ENCODE results near the gene BCAR1. TPM values are rescaled to one million over a fixed set of nuclear protein-coding genes. Genes with fewer than 3 reads are reported as not detected.
"Not testable (repeated sequence)": the region's sequence is repeated elsewhere in the genome, so short reads cannot be mapped to it uniquely, and the experiment has no call there.

BCAR1 gene, protein sequence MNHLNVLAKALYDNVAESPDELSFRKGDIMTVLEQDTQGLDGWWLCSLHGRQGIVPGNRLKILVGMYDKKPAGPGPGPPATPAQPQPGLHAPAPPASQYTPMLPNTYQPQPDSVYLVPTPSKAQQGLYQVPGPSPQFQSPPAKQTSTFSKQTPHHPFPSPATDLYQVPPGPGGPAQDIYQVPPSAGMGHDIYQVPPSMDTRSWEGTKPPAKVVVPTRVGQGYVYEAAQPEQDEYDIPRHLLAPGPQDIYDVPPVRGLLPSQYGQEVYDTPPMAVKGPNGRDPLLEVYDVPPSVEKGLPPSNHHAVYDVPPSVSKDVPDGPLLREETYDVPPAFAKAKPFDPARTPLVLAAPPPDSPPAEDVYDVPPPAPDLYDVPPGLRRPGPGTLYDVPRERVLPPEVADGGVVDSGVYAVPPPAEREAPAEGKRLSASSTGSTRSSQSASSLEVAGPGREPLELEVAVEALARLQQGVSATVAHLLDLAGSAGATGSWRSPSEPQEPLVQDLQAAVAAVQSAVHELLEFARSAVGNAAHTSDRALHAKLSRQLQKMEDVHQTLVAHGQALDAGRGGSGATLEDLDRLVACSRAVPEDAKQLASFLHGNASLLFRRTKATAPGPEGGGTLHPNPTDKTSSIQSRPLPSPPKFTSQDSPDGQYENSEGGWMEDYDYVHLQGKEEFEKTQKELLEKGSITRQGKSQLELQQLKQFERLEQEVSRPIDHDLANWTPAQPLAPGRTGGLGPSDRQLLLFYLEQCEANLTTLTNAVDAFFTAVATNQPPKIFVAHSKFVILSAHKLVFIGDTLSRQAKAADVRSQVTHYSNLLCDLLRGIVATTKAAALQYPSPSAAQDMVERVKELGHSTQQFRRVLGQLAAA
- 10 to 100 TPM; 53.5 to 64.5 (median 56.7) TPM for polyA plus RNA-seq (ENCODE audit: insufficient read length in 4 of 4)

- peak in 3 of 4 donors; percentile 74 to 82 (median 79) for DNase-seq (ENCODE audit: low read depth in 4 of 4, low spot score in 3 of 4)
Observed at GRCh38 chr16:75251280-75252048, at the start of gene BCAR1. BCAR1 (minus strand) TSS chr16:75251624; CDS start chr16:75251482, 142 bp downstream.

GRCh38 chr16:75298267-75298666 lies 46.8 kb upstream of the BCAR1 start:
- no peak for DNase-seq (ENCODE audit: low read depth in 4 of 4, low spot score in 3 of 4)

DNA sequence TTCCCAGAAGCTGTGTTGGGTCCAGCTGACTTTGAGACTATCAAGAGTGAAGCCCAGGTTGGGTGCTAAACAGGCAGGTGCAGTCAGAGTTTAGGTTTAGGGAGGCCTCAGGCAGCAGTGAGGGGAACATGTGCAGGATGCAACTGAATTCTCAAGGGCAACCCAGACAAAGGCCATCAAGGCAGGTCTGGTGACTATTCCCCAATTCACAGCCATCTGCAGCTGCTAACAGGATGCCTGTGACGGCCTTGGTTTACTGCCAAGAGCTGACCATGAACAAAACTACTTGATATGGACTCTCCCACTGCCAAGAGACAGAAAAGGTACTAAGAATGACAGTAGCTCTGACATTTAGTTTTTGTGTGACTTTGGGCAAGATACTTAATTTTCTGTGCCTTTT lies 45.2 kb upstream of the BCAR1 start:
- no peak for DNase-seq (ENCODE audit: low read depth in 4 of 4, low spot score in 3 of 4)

DNA sequence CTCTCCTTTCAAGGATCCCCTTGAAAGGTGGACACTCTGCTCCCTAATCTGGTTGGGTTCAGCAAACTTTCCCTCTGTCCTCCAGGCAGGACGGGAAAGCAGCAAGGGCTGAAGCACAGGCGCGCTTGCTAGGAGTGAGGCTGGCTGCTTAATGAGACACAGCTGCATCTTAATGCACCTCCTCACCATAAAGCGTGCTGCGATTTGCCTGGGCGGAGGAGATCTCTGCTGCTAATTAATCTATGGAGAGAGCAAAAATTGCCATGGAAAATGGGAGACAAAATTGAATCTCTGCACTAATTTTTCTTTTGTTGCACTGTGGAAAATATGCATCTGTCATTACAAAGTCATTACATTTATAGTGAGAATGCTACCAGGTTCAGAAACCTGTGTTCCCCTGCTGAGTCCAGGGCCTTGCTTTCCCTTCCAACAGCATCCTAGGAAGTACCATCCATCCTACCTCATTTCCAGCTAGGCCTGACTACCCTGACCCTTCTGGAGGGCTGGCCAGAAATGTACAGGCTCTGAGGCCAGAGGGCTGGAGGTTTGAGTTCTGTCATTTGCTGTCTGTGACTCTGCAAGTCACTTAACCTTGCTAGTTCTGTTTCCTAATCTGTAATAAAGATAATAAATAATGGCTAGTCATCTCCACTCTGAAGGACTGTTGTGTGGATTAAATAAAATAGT lies 43.5 kb upstream of the BCAR1 start:
- DNase-seq (ENCODE audit: low read depth in 4 of 4, low spot score in 3 of 4) = no peak

GRCh38 chr16:75293772-75294171 lies 42.3 kb upstream of the BCAR1 start:
- no peak for DNase-seq (ENCODE audit: low read depth in 4 of 4, low spot score in 3 of 4)

- no peak for DNase-seq (ENCODE audit: low read depth in 4 of 4, low spot score in 3 of 4)
Observed at GRCh38 chr16:75293173-75293572, 41.7 kb upstream of the BCAR1 start.

DNA sequence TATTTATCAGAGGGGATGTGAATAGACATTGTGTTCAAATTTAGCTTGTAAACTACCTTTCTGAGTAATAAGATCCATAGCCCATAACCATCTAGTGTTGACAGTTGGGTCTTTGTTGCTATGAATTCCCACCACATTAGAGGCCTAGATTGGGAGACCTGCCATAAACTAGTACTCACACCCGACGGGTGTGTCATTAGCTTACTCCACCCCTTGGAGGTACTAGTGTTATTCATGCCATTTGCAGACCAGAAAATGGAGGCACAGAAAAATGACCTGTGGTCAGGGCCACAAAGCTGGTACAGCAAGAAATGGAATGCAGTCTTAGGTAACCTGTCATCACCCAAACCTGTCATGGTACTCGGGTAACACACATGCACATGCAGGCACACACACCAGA lies 41.3 kb upstream of the BCAR1 start:
- no peak for DNase-seq (ENCODE audit: low read depth in 4 of 4, low spot score in 3 of 4)

- DNase-seq (ENCODE audit: low read depth in 4 of 4, low spot score in 3 of 4) = no peak
Observed at GRCh38 chr16:75289189-75289588, 37.8 kb upstream of the BCAR1 start.

GRCh38 chr16:75288596-75289120 lies 37.2 kb upstream of the BCAR1 start:
- no peak for DNase-seq (ENCODE audit: low read depth in 4 of 4, low spot score in 3 of 4)

GRCh38 chr16:75288181-75288580 lies 36.8 kb upstream of the BCAR1 start:
- no peak for DNase-seq (ENCODE audit: low read depth in 4 of 4, low spot score in 3 of 4)

GRCh38 chr16:75287708-75288107 lies 36.3 kb upstream of the BCAR1 start:
- DNase-seq (ENCODE audit: low read depth in 4 of 4, low spot score in 3 of 4) = no peak

DNA sequence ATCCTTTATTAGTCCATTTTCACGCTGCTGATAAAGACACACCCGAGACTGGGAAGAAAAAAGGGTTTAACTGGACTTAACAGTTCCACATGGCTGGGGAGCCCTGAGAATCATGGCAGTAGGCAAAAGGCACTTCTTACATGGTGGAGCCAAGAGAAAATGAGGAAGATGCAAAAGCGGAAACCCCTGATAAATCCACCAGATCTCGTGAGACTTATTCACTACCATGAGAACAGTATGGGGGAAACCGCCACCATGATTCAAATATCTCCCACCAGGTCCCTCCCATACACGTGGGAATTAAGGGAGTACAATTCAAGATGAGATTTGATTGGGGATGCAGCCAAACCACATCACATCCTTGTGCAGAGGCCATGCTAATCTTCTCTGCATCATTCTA lies 35.0 kb upstream of the BCAR1 start:
- no peak for DNase-seq (ENCODE audit: low read depth in 4 of 4, low spot score in 3 of 4)

DNA sequence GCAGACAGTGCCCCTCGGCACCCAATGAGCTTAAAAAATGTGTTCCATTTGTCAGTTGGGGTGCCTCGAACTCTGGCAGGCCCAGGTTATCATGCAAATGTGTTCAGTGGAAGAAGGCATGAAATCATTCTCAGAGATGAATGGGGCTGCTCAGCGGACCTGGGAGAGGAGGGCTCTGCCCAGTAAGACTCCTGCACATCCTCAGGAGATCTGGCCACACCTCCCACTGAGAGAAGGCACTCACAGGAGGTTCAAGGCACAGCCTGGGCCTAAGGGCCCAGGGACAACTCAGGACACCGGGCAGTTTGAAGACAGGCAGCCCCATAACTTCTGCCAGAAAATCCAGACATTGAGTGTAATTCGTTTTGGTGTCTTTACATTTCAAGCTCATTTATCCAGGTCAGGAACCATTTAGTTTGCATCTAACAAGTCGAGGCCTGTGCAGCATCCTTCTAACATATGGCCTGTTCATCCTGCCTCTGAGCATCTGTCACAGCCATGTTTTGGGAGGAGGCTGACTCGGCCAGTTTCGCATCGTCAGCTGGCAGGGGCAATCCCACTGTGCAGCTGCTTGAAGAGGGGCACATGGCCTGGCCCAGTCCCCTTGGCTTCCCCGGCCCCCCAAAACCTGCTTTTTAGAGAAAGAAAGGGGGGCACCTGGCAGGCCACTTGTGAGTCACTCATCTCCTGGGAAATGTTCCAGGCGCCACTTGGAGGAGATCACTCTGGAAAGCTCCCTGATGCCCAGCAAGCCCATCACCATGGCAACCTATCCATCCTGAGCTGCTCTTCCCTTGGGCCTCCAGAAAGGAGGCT lies 31.2 kb upstream of the BCAR1 start:
- no peak for DNase-seq (ENCODE audit: low read depth in 4 of 4, low spot score in 3 of 4)

GRCh38 chr16:75281826-75282225 lies 30.4 kb upstream of the BCAR1 start:
- no peak for DNase-seq (ENCODE audit: low read depth in 4 of 4, low spot score in 3 of 4)

GRCh38 chr16:75281009-75281408 lies 29.6 kb upstream of the BCAR1 start:
- not testable (repeated sequence) for DNase-seq (ENCODE audit: low read depth in 4 of 4, low spot score in 3 of 4)

DNA sequence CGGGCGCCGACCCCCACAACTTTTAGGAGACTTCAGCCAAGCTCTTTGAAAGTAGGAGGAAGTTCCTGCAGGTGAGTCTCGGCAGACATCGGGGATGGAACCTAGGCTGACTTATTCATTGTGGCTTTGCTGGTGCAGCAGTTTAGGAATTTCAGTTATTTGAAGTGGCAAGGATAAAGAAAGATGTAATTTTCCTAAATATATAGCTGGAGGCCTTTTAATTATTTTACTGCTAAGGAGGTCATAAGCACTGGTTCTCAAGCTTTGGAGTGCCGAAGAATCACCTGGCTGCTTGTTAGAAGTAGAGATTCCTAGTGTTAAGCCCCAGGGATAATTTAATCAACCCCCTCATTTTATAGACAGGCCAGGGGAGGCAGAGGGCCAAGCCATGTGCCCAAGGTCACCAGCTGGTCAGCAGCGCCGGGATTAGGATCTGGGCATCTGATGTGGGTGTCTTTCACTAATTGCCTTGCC lies 28.9 kb upstream of the BCAR1 start:
- no peak for DNase-seq (ENCODE audit: low read depth in 4 of 4, low spot score in 3 of 4)

GRCh38 chr16:75279305-75279704 lies 27.9 kb upstream of the BCAR1 start:
- DNase-seq (ENCODE audit: low read depth in 4 of 4, low spot score in 3 of 4) = no peak

DNA sequence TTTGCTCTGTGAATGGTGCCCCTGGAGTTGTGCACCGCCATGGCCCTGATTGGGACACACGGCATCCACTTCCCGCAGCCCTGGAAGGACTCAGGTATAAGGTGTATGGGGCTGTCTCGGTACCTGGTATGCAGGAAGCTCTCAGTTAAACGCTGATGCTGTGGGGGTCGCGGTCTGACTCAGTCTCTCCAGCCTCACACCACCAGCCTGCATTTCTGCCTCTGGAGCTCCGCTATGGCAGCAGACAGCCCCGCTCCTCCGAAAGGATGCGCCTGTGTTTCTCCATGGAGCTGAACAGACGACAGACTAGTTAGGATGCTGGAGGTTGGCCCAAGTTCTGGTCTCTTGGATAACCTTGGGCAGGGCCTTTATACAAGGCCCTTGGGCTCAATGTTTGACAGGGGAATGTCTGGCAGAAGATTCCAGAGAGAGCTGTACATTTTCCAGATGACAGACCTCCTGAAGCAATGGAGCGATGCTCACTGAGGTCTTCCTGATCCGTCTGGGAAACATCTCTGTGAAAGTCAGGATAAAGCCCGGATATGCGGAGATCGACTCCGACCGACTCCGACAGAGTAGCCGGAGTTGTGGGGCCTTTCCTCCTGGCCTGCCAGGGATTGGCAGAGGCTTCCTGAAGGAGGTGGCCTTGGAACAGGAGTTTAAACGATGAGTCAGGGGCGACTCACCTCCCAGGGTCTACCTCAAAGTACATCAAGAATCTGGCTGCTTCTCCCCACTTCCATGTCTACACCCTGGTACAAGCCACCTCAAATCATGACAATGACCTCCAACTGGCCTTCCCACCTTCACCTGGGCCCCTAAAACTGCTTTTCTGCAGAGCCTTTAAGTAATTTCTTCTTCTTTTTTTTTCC lies 21.9 kb upstream of the BCAR1 start:
- no peak for DNase-seq (ENCODE audit: low read depth in 4 of 4, low spot score in 3 of 4)

Measured in right renal pelvis (tissue), 4 donors.